Measurements from ENCODE around the gene TAF3. TPM values are rescaled to one million over a fixed set of nuclear protein-coding genes. Genes with fewer than 3 reads are reported as not detected.

Gene TAF3
- total RNA-seq, 1 experiment from 2014 or later = 5.5 TPM

- in situ Hi-C loops (cut with HindIII; ENCODE audit: low pct_unique_long_range_greater_than_20kb, low sequenced_read_pairs) = no loop called here
- H3K4me3 ChIP-seq (ENCODE audit: low read depth in 2 of 2, low read length in 2 of 2) = no peak overlapping the region
- no peaks in the 10 kb centered on the region for H3K27me3 ChIP-seq (ENCODE audit: control insufficient read depth, insufficient read depth, low read length)
- no peak for ATAC-seq
- no peak for DNase-seq (ENCODE audit: low read depth, low spot score)
- ChIA-PET POLR2A (no interaction called here), CTCF (no interaction called here)
- intact Hi-C loops (cut with micrococcal nuclease; ENCODE audit: unreplicated experiment) = no loop called here
- H3K9me3 ChIP-seq (ENCODE audit: control insufficient read depth, insufficient read depth, low read depth, low read length) = no peaks in the 10 kb centered on the region
- TF ChIP-seq CTCF (IDR thresholded peaks at IDR 0.05) (no peak), POLR2AphosphoS5 (IDR thresholded peaks at IDR 0.05; ENCODE audit: low read depth, low read length) (no peak), REST (IDR thresholded peaks at IDR 0.05; ENCODE audit: insufficient read depth in 1 of 2, low read depth in 2 of 2, low read length in 1 of 2) (no peak), TCF7L2 (IDR thresholded peaks at IDR 0.05; ENCODE audit: low read depth, low read length) (no peak), SIN3A (IDR thresholded peaks at IDR 0.05; ENCODE audit: borderline replicate concordance, insufficient read depth, low read depth, low read length) (no peak)
- no peak overlapping the region for H3K27ac ChIP-seq (ENCODE audit: low read length)
- no TSS peak for BruUV-seq (replicated peaks)
- peaks cover 9% of the 10 kb centered on the region for H3K4me1 ChIP-seq (ENCODE audit: control insufficient read depth, insufficient read depth, low read length)
- peaks cover 2% of the 10 kb centered on the region for H3K36me3 ChIP-seq (ENCODE audit: control insufficient read depth, insufficient read depth, low read length)
Measured at GRCh38 chr10:7794251-7795026, 23.9 kb upstream of the TAF3 start.

- intact Hi-C loops (cut with micrococcal nuclease; ENCODE audit: unreplicated experiment) (no loop called here), in situ Hi-C loops (cut with HindIII; ENCODE audit: low pct_unique_long_range_greater_than_20kb, low sequenced_read_pairs) (no loop called here)
- ChIA-PET CTCF (no interaction called here), POLR2A (no interaction called here)
- H3K27ac ChIP-seq (ENCODE audit: low read length) = no peak overlapping the region
- no peak overlapping the region for H3K4me3 ChIP-seq (ENCODE audit: low read depth in 2 of 2, low read length in 2 of 2)
- no peak for ATAC-seq
- TF ChIP-seq SIN3A (IDR thresholded peaks at IDR 0.05; ENCODE audit: borderline replicate concordance, insufficient read depth, low read depth, low read length) (no peak), CTCF (IDR thresholded peaks at IDR 0.05) (no peak), TCF7L2 (IDR thresholded peaks at IDR 0.05; ENCODE audit: low read depth, low read length) (no peak), REST (IDR thresholded peaks at IDR 0.05; ENCODE audit: insufficient read depth in 1 of 2, low read depth in 2 of 2, low read length in 1 of 2) (no peak), POLR2AphosphoS5 (IDR thresholded peaks at IDR 0.05; ENCODE audit: low read depth, low read length) (no peak)
- DNase-seq (ENCODE audit: low read depth, low spot score) = no peak
- no peaks in the 10 kb centered on the region for H3K27me3 ChIP-seq (ENCODE audit: control insufficient read depth, insufficient read depth, low read length)
- BruUV-seq (replicated peaks) = no TSS peak
- peaks cover 3% of the 10 kb centered on the region for H3K4me1 ChIP-seq (ENCODE audit: control insufficient read depth, insufficient read depth, low read length)
- H3K36me3 ChIP-seq (ENCODE audit: control insufficient read depth, insufficient read depth, low read length) = peaks cover 6% of the 10 kb centered on the region
- H3K9me3 ChIP-seq (ENCODE audit: control insufficient read depth, insufficient read depth, low read depth, low read length) = no peaks in the 10 kb centered on the region
Measured at GRCh38 chr10:7795605-7796004, 22.7 kb upstream of the TAF3 start.

Data from Panc1 (cell line).